Type B pancreatic cell (in vitro differentiated cells): ENCODE results near the gene PRIMPOL. TPM values are rescaled to one million over a fixed set of nuclear protein-coding genes. Genes with fewer than 3 reads are reported as not detected.
"Not testable (repeated sequence)": the region's sequence is repeated elsewhere in the genome, so short reads cannot be mapped to it uniquely, and the experiment has no call there.

ENCODE experiments used
- DNase-seq: peaks from one replicate; pipeline ENCODE4 v3.0.0; 2021; ENCODE audit warnings: mixed read lengths; ENCODE audit not compliant: unreplicated experiment; ENCODE audit errors: extremely low spot score
- H3K27ac Mint-ChIP-seq: 2 replicates; pipeline ENCODE4 v1.8.0; 2021; ENCODE audit warnings: mild to moderate bottlenecking, mixed read lengths
- H3K27me3 Mint-ChIP-seq: 2 replicates; pipeline ENCODE4 v1.8.0; 2021; ENCODE audit warnings: mixed read lengths
- H3K36me3 Mint-ChIP-seq: 2 replicates; pipeline ENCODE4 v1.8.0; 2021; ENCODE audit warnings: mixed read lengths
- H3K4me1 Mint-ChIP-seq: one replicate; pipeline ENCODE4 v1.8.0; 2021; ENCODE audit warnings: mixed read lengths; ENCODE audit not compliant: unreplicated experiment
- H3K4me3 Mint-ChIP-seq: 2 replicates; pipeline ENCODE4 v1.8.0; 2021; ENCODE audit warnings: mild to moderate bottlenecking, mixed read lengths
- H3K9me3 Mint-ChIP-seq: 2 replicates; pipeline ENCODE4 v1.8.0; 2021; ENCODE audit warnings: mixed read lengths
- CTCF ChIP-seq: fragments of 200-600 bp; sonication (generic); conservative IDR thresholded peaks from 2 replicates; pipeline ENCODE4 v1.5.0; 2021; ENCODE audit warnings: antibody characterized with exemption, mild to moderate bottlenecking
- total RNA-seq: library from RNA; stranded (reverse); gene quantifications from 2 replicates; pipeline ENCODE4 v1.2.1, GENCODE V29; 2021; ENCODE audit warnings: low replicate concordance

PRIMPOL gene
- total RNA-seq, 1 donor from 2014 or later: 24.6 TPM

- no peak for TF ChIP-seq CTCF
- peaks cover 5% of the 10 kb centered on the region for H3K9me3 Mint-ChIP-seq
- no peaks in the 10 kb centered on the region for H3K36me3 Mint-ChIP-seq
- no peak overlapping the region for H3K27ac Mint-ChIP-seq
- peaks cover 5% of the 10 kb centered on the region for H3K4me1 Mint-ChIP-seq
- no peaks in the 10 kb centered on the region for H3K27me3 Mint-ChIP-seq
- DNase-seq: no peak
- no peak overlapping the region for H3K4me3 Mint-ChIP-seq
Observed at GRCh38 chr4:184616633-184617551, 32.6 kb upstream of the PRIMPOL start.

GRCh38 chr4:184617600-184618196 is 31.8 kb upstream of the PRIMPOL start:
- H3K4me1 Mint-ChIP-seq: peaks cover 5% of the 10 kb centered on the region
- no peak overlapping the region for H3K4me3 Mint-ChIP-seq
- H3K27ac Mint-ChIP-seq: no peak overlapping the region
- no peaks in the 10 kb centered on the region for H3K27me3 Mint-ChIP-seq
- DNase-seq: no peak
- peaks cover 4% of the 10 kb centered on the region for H3K36me3 Mint-ChIP-seq
- TF ChIP-seq CTCF: no peak
- H3K9me3 Mint-ChIP-seq: peaks cover 5% of the 10 kb centered on the region

- peaks cover 12% of the 10 kb centered on the region for H3K4me1 Mint-ChIP-seq
- H3K4me3 Mint-ChIP-seq: no peak overlapping the region
- no peak for TF ChIP-seq CTCF
- H3K27me3 Mint-ChIP-seq: no peaks in the 10 kb centered on the region
- H3K27ac Mint-ChIP-seq: no peak overlapping the region
- H3K36me3 Mint-ChIP-seq: peaks cover 10% of the 10 kb centered on the region
- DNase-seq: no peak
- H3K9me3 Mint-ChIP-seq: no peaks in the 10 kb centered on the region
Observed at GRCh38 chr4:184620212-184620867, 29.2 kb upstream of the PRIMPOL start.

- no peaks in the 10 kb centered on the region for H3K27me3 Mint-ChIP-seq
- no peak overlapping the region for H3K27ac Mint-ChIP-seq
- peaks cover 20% of the 10 kb centered on the region for H3K36me3 Mint-ChIP-seq
- H3K4me3 Mint-ChIP-seq: no peak overlapping the region
- peaks cover 21% of the 10 kb centered on the region for H3K4me1 Mint-ChIP-seq
- no peaks in the 10 kb centered on the region for H3K9me3 Mint-ChIP-seq
- no peak for TF ChIP-seq CTCF
- no peak for DNase-seq
Observed at GRCh38 chr4:184621518-184621917, 28.0 kb upstream of the PRIMPOL start.

GRCh38 chr4:184624504-184624903 is 25.0 kb upstream of the PRIMPOL start:
- not testable (repeated sequence) for DNase-seq, H3K27me3 Mint-ChIP-seq, H3K4me3 Mint-ChIP-seq, H3K9me3 Mint-ChIP-seq, H3K27ac Mint-ChIP-seq
- Mint-ChIP-seq H3K4me1 (peaks cover 24% of the 10 kb centered on the region), H3K36me3 (peaks cover 48% of the 10 kb centered on the region)
